GM18511 (cell line): ENCODE measurements around the gene PSMD11.
"Not testable (repeated sequence)": the region's sequence is repeated elsewhere in the genome, so short reads cannot be mapped to it uniquely, and the experiment has no call there.

Source experiments
- ATAC-seq: cut with Tn5 transposase; IDR thresholded peaks from one replicate; pipeline ENCODE4 v1.9.1; 2021; ENCODE audit warnings: mild to moderate bottlenecking, moderate library complexity; ENCODE audit not compliant: unreplicated experiment

PSMD11 gene

GRCh38 chr17:32504166-32504990 is 60.1 kb downstream of the PSMD11 start:
- ATAC-seq = no peak

DNA sequence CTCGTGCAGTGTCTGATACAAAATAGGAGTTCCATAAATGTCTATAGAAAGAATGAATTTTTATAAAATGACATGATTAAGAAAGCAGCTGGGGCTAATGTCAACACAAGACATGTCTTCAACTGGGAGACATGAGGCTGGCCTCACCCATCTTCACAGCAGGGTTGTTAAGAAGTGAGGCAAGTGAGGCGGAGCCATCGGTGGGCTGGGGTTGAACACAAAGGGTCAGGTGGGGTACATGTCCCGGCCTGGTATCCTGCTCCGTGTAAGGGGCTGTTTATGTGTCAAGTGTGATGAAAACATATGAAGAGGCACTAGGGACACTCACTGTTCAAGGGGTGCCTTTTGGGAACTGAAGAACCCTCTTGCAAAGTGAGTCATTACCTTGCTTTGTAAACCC is 64.6 kb downstream of the PSMD11 start:
- no peak for ATAC-seq

DNA sequence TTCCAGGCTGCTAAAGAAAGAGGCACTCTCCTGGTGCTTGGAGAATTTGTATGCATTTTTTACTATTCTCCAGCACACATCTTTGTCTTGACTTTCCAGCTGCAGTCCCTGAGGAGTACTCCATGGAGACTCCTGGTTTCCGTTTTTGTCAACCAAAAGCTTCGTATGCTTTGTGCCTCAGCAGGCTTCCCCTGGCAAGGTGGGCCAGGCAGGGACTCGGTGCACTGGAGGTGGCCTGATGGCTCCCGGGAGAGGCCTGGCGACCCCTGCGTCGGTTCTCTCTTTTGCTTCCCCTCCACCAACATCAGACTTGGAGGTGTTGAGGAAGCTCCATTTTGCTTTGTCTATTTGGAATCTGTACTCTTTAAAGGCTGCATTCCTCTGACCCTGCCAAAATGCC is 66.2 kb downstream of the PSMD11 start:
- no peak for ATAC-seq

DNA sequence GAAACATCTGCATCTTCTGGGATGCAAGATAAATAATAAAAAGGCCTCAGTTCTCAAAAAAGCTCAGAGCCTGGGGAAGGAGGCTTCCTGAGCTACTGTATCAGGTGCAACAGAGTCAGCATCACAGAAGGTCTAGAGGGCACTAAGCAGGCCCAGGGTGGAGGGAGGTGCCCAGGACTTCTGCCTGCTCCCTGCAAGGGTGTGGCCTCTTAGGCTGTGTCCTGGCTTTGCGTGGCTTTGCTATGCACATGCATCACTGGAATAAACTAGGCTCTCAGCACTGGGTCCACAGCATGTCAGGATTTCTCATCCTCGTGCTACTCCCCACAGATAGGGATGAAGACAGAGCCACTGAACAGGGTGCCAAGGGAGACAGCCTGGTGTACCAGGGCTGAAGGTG is 68.0 kb downstream of the PSMD11 start:
- no peak for ATAC-seq

- no peak for ATAC-seq
Measured at GRCh38 chr17:32513579-32513978, 69.3 kb downstream of the PSMD11 start.

- ATAC-seq = no peak
Measured at GRCh38 chr17:32514606-32515005, 70.3 kb downstream of the PSMD11 start.

DNA sequence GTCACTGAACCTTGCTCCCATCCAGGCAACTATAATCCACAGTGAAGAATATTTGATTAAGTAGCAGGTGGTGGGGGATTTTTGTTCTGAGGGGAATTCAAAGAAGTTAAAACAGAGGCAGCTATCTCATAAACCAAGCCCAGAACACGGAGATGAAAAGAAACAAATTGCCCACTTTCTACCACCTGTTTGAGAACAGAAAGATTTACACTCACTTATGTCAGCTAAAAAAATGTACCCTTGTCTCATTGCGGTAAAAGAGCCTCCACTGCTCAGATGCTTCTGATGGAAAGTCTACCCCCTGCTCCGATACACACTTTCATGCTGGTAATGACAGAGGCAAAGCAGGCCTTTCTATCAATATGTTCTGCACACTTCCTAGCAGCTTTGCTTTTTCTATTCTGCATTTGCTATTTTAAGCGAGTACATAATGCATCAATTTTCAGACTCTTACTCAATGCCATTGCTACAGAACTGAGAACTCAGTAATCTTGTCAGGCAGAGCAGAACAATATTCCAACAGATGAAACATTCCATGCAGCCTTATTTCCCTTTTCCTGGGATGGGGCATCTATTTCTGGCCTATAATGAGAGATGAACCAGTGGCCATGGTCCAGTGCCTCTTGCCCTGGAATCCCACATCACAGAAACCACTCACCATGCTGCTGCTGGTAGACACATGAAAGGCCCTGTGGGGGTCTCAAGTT is 71.5 kb downstream of the PSMD11 start:
- no peak for ATAC-seq

GRCh38 chr17:32516450-32516849 is 72.1 kb downstream of the PSMD11 start:
- no peak for ATAC-seq

- ATAC-seq = peak; percentile 46
Measured at GRCh38 chr17:32516940-32517701, 72.8 kb downstream of the PSMD11 start.

DNA sequence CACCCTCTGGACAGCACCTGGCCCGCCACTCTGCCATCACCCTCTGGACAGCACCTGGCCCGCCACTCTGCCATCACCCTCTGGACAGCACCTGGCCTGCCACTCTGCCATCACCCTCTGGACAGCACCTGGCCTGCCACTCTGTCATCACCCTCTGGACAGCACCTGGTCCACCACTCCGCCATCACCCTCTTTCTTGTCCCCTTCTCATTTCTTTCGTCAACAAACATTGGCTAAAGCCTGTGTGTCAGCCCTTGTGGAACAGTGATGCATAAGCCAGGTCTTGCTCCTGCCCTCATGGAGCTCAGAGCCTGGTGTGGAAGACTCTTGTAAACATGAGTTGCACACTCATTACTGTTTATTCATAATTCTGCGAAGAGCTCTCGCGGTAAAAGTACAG is 73.7 kb downstream of the PSMD11 start:
- ATAC-seq = no peak

DNA sequence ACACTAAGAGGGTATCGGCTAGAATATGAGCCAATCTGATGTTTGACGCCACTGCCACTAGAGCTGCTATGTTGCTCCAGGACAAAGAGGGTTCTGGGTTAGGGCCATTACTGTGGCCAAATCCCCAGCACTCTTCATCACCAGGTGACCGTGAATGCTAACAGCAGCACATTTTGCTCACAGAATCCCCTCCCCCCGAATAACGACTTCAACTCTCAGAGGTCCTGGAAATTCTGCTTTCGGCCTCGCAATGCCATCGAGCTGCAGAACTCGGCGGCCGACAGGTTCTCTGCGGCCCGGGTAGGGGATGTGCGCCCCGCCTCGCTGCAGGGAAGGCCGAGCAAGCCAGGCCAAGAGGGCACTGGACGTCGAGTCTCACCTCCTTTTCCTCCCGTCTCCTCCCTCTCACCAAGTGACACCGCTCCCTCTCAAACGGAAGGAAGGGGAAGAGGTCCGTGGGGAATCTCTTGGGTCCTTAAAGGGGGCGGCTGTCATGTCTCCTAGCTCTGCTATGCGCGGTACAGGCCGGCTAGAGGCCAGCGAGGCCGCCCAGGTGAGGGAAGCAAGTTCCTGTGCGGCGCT is 74.4 kb downstream of the PSMD11 start:
- ATAC-seq = no peak

- ATAC-seq = no peak
Measured at GRCh38 chr17:32519228-32520103, 75.2 kb downstream of the PSMD11 start.

GRCh38 chr17:32520104-32520701 is 75.9 kb downstream of the PSMD11 start:
- no peak for ATAC-seq

DNA sequence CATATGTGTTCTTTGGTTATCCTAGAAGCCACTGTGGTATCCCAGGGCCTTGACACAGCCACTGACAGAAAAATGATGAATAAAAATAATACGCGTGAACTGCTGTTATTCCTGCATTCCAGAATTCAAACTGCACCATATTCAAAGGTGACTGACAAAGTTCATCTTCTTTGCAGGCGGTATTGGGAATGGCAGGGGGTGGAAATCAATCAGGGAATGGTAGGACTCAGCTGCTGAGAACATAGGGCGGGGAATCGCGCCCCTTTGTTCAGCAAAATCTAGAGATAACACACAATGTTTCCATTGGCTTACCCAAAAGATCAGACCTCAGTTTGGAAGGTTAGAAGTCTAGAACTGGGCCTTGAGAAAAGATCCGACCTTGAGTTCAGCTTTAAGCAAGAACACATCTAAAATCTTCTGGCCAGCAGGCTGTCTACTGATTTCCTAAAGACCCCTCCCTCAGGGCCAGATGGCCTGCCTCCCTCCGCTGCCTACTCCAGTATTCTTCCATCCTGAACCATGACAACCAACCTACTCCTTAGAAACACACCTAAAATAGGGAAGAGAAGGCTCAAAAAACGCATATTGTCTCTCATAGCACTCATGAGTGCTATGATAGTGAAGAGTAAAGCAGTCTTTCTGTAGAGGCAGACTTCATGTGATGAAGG is 76.6 kb downstream of the PSMD11 start:
- no peak for ATAC-seq

- ATAC-seq = peak; percentile 58
Measured at GRCh38 chr17:32523017-32523680, 78.8 kb downstream of the PSMD11 start.

- peak; percentile 58 for ATAC-seq
Measured at GRCh38 chr17:32523827-32524552, 79.7 kb downstream of the PSMD11 start.

GRCh38 chr17:32524553-32524880 is 80.2 kb downstream of the PSMD11 start:
- ATAC-seq = not testable (repeated sequence)

DNA sequence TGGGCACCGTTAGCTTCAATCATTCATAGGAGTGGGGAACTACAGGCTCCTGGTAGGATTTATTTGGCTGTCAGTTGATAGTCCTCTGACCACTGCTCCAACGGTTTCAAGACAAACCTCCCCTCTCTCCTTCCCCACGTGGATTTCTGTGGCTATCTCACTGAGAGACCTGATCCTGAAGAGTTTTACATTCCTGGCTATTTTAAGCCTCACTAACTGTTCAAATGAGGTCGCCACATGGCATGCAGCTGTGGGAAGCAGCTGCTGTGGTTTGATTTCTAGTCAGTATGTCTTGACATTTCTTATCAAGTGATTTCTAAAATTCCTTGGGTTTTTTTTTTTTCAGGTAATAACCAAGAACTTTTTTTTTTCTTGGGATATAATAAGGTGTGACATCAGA is 80.8 kb downstream of the PSMD11 start:
- no peak for ATAC-seq
